GM13976 (cell line): Measurements from ENCODE around the gene QKI.

ENCODE experiments used
- DNase-seq: peaks from one replicate; pipeline ENCODE4 v3.0.0; 2012; ENCODE audit warnings: low spot score
- CTCF ChIP-seq: IDR thresholded peaks from 2 replicates; pipeline ENCODE4 v1.5.1; 2012; ENCODE audit warnings: borderline replicate concordance, mild to moderate bottlenecking; ENCODE audit not compliant: insufficient read depth; ENCODE audit errors: extremely low read depth, missing control alignments, control extremely low read depth
- in situ Hi-C: fragments of 300-500 bp; cut with MboI; formaldehyde crosslinking; loops from one replicate; pipeline ENCODE4 v1.12.0; 2022; ENCODE audit warnings: low sequenced_read_pairs, mixed read lengths, inconsistent platforms; ENCODE audit not compliant: unreplicated experiment

The QKI gene

GRCh38 chr6:163414117-163414945 lies at the start of gene QKI:
Gene QKI (plus strand): TSS chr6:163414718. CDS start chr6:163415194, 476 bp downstream.
- TF ChIP-seq CTCF = no peak
- in situ Hi-C loops = loop anchor here (25.0 kb wide), 1 partner anchor 698 kb away; no protein-coding TSS in a partner anchor
- peak; percentile 80 for DNase-seq

- in situ Hi-C loops = no loop called here
Measured at GRCh38 chr6:163366288-163366687, 48.2 kb upstream of the QKI start.

GRCh38 chr6:163367497-163368183 lies 46.9 kb upstream of the QKI start:
- in situ Hi-C loops = no loop called here
- TF ChIP-seq CTCF = no peak
- DNase-seq = no peak

More at GRCh38 chr6:163366288-163366687, 48.2 kb upstream of the QKI start:
- TF ChIP-seq CTCF = no peak
- DNase-seq = no peak

GRCh38 chr6:163369141-163369540 lies 45.4 kb upstream of the QKI start:
- in situ Hi-C loops = no loop called here
- DNase-seq = no peak
- no peak for TF ChIP-seq CTCF

GRCh38 chr6:163369628-163370365 lies 44.7 kb upstream of the QKI start:
- no peak for TF ChIP-seq CTCF
- no peak for DNase-seq
- in situ Hi-C loops = no loop called here

- in situ Hi-C loops = no loop called here
- no peak for TF ChIP-seq CTCF
- DNase-seq = no peak
Measured at GRCh38 chr6:163370464-163371117, 43.9 kb upstream of the QKI start.
